Osteoblast (primary cell): ENCODE measurements around the gene MAGEA3. TPM values are rescaled to one million over a fixed set of nuclear protein-coding genes. Genes with fewer than 3 reads are reported as not detected.
"Not testable (repeated sequence)": the region's sequence is repeated elsewhere in the genome, so short reads cannot be mapped to it uniquely, and the experiment has no call there.

Source experiments
- DNase-seq: peaks from one replicate; pipeline ENCODE4 v3.0.0; 2011; ENCODE audit warnings: low spot score, mixed read lengths; ENCODE audit not compliant: insufficient read length; ENCODE audit errors: missing footprints
- H2AFZ ChIP-seq: 2 replicates; pipeline ENCODE4 v1.6.0; 2011; ENCODE audit warnings: mild to moderate bottlenecking, low read length
- H3K27ac ChIP-seq: 2 replicates; pipeline ENCODE4 v1.5.1; 2011; ENCODE audit warnings: mild to moderate bottlenecking, low read depth, low read length, moderate library complexity
- H3K27me3 ChIP-seq: 2 replicates; pipeline ENCODE4 v1.6.0; 2012; ENCODE audit warnings: mild to moderate bottlenecking, control low read depth, inconsistent platforms, low read length, moderate library complexity; ENCODE audit not compliant: insufficient read depth
- H3K36me3 ChIP-seq: 2 replicates; pipeline ENCODE4 v1.5.1; 2011; ENCODE audit warnings: mild to moderate bottlenecking, low read length, control low read depth, moderate library complexity; ENCODE audit not compliant: insufficient read depth
- H3K4me1 ChIP-seq: 2 replicates; pipeline ENCODE4 v1.5.1; 2011; ENCODE audit warnings: mild to moderate bottlenecking, low read length, control low read depth, moderate library complexity; ENCODE audit not compliant: insufficient read depth
- H3K4me2 ChIP-seq: 2 replicates; pipeline ENCODE4 v1.6.0; 2011; ENCODE audit warnings: mild to moderate bottlenecking, low read length; ENCODE audit not compliant: insufficient read depth
- H3K4me3 ChIP-seq: fragments of 200-600 bp; sonication (generic); 3 replicates; pipeline ENCODE4 v1.5.1; 2012; ENCODE audit warnings: mild to moderate bottlenecking, low read length, inconsistent platforms; ENCODE audit not compliant: insufficient read depth
- H3K79me2 ChIP-seq: 2 replicates; pipeline ENCODE4 v1.6.0; 2012; ENCODE audit warnings: mild to moderate bottlenecking, low read length, control low read depth, inconsistent platforms; ENCODE audit not compliant: insufficient read depth
- H3K9me3 ChIP-seq: 2 replicates; pipeline ENCODE4 v1.5.1; 2011; ENCODE audit warnings: low read depth, low read length, control low read depth
- H4K20me1 ChIP-seq: 2 replicates; pipeline ENCODE4 v1.6.0; 2012; ENCODE audit warnings: mild to moderate bottlenecking, low read length, control low read depth; ENCODE audit not compliant: insufficient read depth
- total RNA-seq: library from RNA; depleted of rRNA; stranded (reverse); fragments of >200 nt; gene quantifications from 2 replicates; pipeline ENCODE4 v1.2.3, GENCODE V29; 2012
- TF ChIP-seq, protein P1 (sequence below): IDR thresholded peaks from 2 replicates; pipeline ENCODE4 v1.5.1; 2011; ENCODE audit warnings: mild to moderate bottlenecking, low read depth, low read length, moderate library complexity; ENCODE audit errors: extremely low read depth

The MAGEA3 gene, protein sequence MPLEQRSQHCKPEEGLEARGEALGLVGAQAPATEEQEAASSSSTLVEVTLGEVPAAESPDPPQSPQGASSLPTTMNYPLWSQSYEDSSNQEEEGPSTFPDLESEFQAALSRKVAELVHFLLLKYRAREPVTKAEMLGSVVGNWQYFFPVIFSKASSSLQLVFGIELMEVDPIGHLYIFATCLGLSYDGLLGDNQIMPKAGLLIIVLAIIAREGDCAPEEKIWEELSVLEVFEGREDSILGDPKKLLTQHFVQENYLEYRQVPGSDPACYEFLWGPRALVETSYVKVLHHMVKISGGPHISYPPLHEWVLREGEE
- not detected in 2 replicates for total RNA-seq

DNA sequence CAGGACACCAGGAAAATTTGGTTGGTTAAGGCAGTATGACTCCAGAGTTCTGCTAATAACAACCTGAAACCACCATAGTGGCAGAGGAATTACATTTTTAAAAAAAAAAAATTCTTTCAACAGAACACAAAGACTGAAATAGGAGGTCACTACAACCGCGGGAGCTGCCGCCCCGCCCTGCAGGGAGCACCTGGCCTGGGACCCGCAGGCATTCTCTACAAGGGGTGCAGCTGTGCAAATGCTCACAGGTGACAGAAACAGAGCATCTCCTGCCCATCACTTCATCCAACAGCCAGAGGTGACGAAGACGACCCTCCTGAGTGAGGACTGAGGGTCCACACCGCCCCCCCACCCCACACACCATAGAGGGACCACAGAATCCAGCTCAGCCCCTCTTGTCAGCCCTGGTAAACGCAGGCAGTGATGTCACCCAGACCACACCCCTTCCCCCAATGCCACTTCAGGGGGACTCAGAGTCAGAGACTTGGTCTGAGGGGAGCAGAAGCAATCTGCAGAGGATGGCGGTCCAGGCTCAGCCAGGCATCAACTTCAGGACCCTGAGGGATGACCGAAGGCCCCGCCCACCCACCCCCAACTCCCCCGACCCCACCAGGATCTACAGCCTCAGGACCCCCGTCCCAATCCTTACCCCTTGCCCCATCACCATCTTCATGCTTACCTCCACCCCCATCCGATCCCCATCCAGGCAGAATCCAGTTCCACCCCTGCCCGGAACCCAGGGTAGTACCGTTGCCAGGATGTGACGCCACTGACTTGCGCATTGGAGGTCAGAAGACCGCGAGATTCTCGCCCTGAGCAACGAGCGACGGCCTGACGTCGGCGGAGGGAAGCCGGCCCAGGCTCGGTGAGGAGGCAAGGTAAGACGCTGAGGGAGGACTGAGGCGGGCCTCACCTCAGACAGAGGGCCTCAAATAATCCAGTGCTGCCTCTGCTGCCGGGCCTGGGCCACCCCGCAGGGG, at the start of gene MAGEA3:
TSS of gene MAGEA3 (plus strand) at position 843 of the 980 bp plus-strand sequence. CDS start 2,039 bp downstream, outside the sequence.
- H3K4me3 ChIP-seq, H2AFZ ChIP-seq, H3K36me3 ChIP-seq, H3K27ac ChIP-seq, H3K4me1 ChIP-seq, DNase-seq, H4K20me1 ChIP-seq, H3K9me3 ChIP-seq, H3K79me2 ChIP-seq, H3K4me2 ChIP-seq, H3K27me3 ChIP-seq: not testable (repeated sequence)

DNA sequence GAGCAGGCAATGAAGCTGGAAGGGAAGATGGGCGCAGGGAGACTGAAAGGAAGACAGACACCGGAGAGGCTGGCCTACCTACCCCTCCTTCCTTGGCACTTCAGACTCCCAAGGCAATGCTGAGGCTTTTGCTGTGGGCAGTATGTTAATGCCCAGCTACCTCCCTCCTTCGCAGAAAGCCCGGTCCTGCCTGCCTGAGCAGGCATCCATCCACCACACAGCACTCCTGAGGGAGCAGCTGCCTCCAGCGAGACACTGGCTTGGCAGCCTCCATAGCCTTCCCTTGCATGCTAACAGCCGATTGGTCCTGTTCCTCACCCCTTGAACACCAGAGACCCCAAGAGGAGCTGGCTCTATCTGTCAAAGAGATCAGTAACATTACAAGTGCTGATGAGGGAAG, 46.5 kb upstream of the MAGEA3 start:
- no peaks in the 10 kb centered on the region for H4K20me1 ChIP-seq
- DNase-seq: no peak
- TF ChIP-seq, protein P1, sequence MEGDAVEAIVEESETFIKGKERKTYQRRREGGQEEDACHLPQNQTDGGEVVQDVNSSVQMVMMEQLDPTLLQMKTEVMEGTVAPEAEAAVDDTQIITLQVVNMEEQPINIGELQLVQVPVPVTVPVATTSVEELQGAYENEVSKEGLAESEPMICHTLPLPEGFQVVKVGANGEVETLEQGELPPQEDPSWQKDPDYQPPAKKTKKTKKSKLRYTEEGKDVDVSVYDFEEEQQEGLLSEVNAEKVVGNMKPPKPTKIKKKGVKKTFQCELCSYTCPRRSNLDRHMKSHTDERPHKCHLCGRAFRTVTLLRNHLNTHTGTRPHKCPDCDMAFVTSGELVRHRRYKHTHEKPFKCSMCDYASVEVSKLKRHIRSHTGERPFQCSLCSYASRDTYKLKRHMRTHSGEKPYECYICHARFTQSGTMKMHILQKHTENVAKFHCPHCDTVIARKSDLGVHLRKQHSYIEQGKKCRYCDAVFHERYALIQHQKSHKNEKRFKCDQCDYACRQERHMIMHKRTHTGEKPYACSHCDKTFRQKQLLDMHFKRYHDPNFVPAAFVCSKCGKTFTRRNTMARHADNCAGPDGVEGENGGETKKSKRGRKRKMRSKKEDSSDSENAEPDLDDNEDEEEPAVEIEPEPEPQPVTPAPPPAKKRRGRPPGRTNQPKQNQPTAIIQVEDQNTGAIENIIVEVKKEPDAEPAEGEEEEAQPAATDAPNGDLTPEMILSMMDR: no peak
- no peaks in the 10 kb centered on the region for H3K27me3 ChIP-seq
- H3K27ac ChIP-seq: no peak overlapping the region
- no peak overlapping the region for H3K4me3 ChIP-seq
- no peaks in the 10 kb centered on the region for H3K9me3 ChIP-seq
- H3K4me1 ChIP-seq: no peaks in the 10 kb centered on the region
- no peak overlapping the region for H3K4me2 ChIP-seq
- no peak overlapping the region for H2AFZ ChIP-seq
- H3K36me3 ChIP-seq: no peaks in the 10 kb centered on the region
- no peaks in the 10 kb centered on the region for H3K79me2 ChIP-seq

DNA sequence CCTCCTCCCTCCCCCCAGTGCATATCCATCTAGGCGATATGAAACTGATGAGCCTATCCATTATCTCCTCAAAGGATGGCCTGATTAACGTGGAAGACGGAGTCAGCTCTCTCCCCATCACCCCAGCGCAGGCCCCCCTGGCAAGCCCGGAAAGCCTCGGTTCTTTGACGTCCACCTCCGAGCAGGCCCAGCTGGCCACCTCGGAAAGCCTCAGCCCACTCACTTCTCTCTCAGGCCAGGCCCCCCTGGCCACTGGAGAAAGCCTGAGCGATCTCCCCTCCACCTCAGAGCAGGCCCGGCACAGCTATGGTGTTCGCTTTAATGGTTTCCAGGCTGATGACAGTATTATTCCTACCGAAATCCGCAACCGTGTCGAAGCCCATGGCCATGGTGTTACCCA, 46.1 kb upstream of the MAGEA3 start:
- H3K4me2 ChIP-seq: no peak overlapping the region
- no peaks in the 10 kb centered on the region for H3K79me2 ChIP-seq
- no peaks in the 10 kb centered on the region for H3K36me3 ChIP-seq
- no peak for DNase-seq
- no peaks in the 10 kb centered on the region for H4K20me1 ChIP-seq
- no peak overlapping the region for H2AFZ ChIP-seq
- no peak overlapping the region for H3K27ac ChIP-seq
- TF ChIP-seq, protein P1: no peak
- H3K9me3 ChIP-seq: no peaks in the 10 kb centered on the region
- H3K27me3 ChIP-seq: no peaks in the 10 kb centered on the region
- no peaks in the 10 kb centered on the region for H3K4me1 ChIP-seq
- H3K4me3 ChIP-seq: no peak overlapping the region

DNA sequence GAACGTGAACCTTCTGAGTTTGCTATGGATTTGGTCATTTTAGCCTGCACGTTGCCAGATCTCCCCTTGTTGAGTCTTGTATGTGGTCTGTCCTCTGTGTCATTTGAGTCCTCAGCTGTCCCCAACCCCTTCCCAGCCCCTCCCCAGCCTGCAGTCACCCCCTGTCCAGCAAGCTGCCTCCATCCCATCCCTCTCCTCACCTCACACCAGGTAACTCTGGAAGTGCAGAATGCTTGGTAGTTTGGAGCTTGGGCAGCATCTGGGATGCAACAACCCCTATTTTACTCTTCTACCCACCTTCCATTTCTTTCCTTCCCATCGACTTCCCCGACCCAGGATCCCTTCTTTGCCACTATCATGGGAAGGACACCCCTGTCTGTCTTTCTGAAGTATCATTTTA, 42.5 kb upstream of the MAGEA3 start:
- no peaks in the 10 kb centered on the region for H3K79me2 ChIP-seq
- H3K27ac ChIP-seq: no peak overlapping the region
- no peaks in the 10 kb centered on the region for H3K4me1 ChIP-seq
- no peak overlapping the region for H3K4me3 ChIP-seq
- no peak overlapping the region for H2AFZ ChIP-seq
- no peaks in the 10 kb centered on the region for H4K20me1 ChIP-seq
- no peak overlapping the region for H3K4me2 ChIP-seq
- H3K27me3 ChIP-seq: no peaks in the 10 kb centered on the region
- no peaks in the 10 kb centered on the region for H3K9me3 ChIP-seq
- no peaks in the 10 kb centered on the region for H3K36me3 ChIP-seq
- DNase-seq: no peak
- TF ChIP-seq, protein P1: no peak
